GM12892 (cell line): Measurements from ENCODE around the gene SYT8.

Experiments
- POLR2A ChIP-seq: IDR thresholded peaks from 2 replicates; pipeline ENCODE4 v1.6.1; 2011; ENCODE audit warnings: low read depth, low read length, control low read depth
- POLR2AphosphoS5 ChIP-seq: IDR thresholded peaks from 2 replicates; pipeline ENCODE4 v1.6.1; 2011; ENCODE audit warnings: low read depth, low read length, control low read depth
- TAF1 ChIP-seq: IDR thresholded peaks from 2 replicates; pipeline ENCODE4 v1.6.1; 2011; ENCODE audit warnings: low read depth, mild to moderate bottlenecking, control low read depth, low read length, borderline replicate concordance

DNA sequence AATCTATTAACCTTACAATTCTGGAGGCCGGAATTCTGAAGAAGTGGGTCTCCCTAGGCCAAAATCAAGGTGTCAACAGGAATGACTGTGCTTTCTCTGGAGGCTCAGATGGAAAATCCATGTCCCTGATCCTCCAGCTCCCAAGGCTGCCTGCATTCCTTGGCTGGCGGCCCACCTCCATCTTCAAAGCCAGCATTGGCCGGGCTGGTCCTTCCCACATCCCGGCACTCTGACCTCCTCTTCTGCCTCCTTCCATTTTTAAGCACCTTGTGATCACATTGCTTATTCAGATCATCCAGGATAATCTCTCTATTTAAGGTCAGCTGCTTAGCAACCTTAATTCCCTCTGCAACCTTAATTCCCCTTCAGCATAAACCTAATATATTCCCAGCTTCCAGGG is 48.3 kb upstream of the SYT8 start:
- TF ChIP-seq POLR2A (no peak), TAF1 (no peak), POLR2AphosphoS5 (no peak)
